GM23248 (cell line): ENCODE measurements around the gene RANBP3L. TPM values are rescaled to one million over a fixed set of nuclear protein-coding genes. Genes with fewer than 3 reads are reported as not detected.

Source experiments
- DNase-seq: peaks from one replicate; pipeline ENCODE4 v3.0.0-alpha.2; 2015
- H2AFZ ChIP-seq: fragments of 200-600 bp; sonication (generic); 2 replicates; pipeline ENCODE4 v1.6.1; 2016; ENCODE audit warnings: antibody characterized with exemption
- H3F3A ChIP-seq: fragments of 200-600 bp; sonication (generic); 2 replicates; pipeline ENCODE4 v1.6.1; 2016; ENCODE audit warnings: mild to moderate bottlenecking, antibody characterized with exemption, mixed run types; ENCODE audit not compliant: insufficient read depth
- H3K27ac ChIP-seq: fragments of 200-600 bp; sonication (generic); 2 replicates; pipeline ENCODE4 v1.5.1; 2016; ENCODE audit warnings: mild to moderate bottlenecking
- H3K27me3 ChIP-seq: fragments of 200-600 bp; sonication (generic); replicated peaks from 2 replicates; pipeline ENCODE4 v1.6.1; 2016; ENCODE audit warnings: mild to moderate bottlenecking; ENCODE audit not compliant: insufficient read depth
- H3K36me3 ChIP-seq: fragments of 200-600 bp; sonication (generic); 2 replicates; pipeline ENCODE4 v1.6.1; 2016; ENCODE audit warnings: low read depth, mild to moderate bottlenecking
- H3K4me1 ChIP-seq: fragments of 200-600 bp; sonication (generic); 2 replicates; pipeline ENCODE4 v1.6.1; 2016; ENCODE audit warnings: mild to moderate bottlenecking; ENCODE audit not compliant: insufficient read depth
- H3K4me2 ChIP-seq: fragments of 200-600 bp; sonication (generic); one replicate; pipeline ENCODE4 v1.6.1; 2016; ENCODE audit warnings: mild to moderate bottlenecking; ENCODE audit not compliant: unreplicated experiment
- H3K4me3 ChIP-seq: fragments of 200-600 bp; sonication (generic); 2 replicates; pipeline ENCODE4 v1.5.1; 2016; ENCODE audit warnings: mild to moderate bottlenecking
- H3K79me2 ChIP-seq: fragments of 200-600 bp; sonication (generic); 2 replicates; pipeline ENCODE4 v1.6.1; 2016; ENCODE audit warnings: mild to moderate bottlenecking; ENCODE audit not compliant: insufficient read depth
- H3K9ac ChIP-seq: fragments of 200-600 bp; sonication (generic); 2 replicates; pipeline ENCODE4 v1.6.1; 2016; ENCODE audit warnings: mild to moderate bottlenecking
- H3K9me2 ChIP-seq: fragments of 200-600 bp; sonication (generic); 2 replicates; pipeline ENCODE4 v1.6.1; 2016; ENCODE audit warnings: mixed run types, mild to moderate bottlenecking, moderate library complexity; ENCODE audit not compliant: insufficient read depth
- H3K9me3 ChIP-seq: fragments of 200-600 bp; sonication (generic); one replicate; pipeline ENCODE4 v1.6.1; 2017; ENCODE audit warnings: low read depth
- H4K20me1 ChIP-seq: fragments of 200-600 bp; sonication (generic); 2 replicates; pipeline ENCODE4 v1.6.0; 2016; ENCODE audit not compliant: insufficient read depth
- EZH2 ChIP-seq: fragments of 200-600 bp; sonication (generic); IDR thresholded peaks from 2 replicates; pipeline ENCODE4 v1.6.1; 2018; ENCODE audit warnings: antibody characterized with exemption, mild to moderate bottlenecking; ENCODE audit not compliant: insufficient read depth, poor library complexity, severe bottlenecking
- EZH2phosphoT487 ChIP-seq: fragments of 200-600 bp; sonication (generic); IDR thresholded peaks from 2 replicates; pipeline ENCODE4 v1.6.1; 2018; ENCODE audit warnings: antibody characterized with exemption, moderate library complexity, mild to moderate bottlenecking, low read depth; ENCODE audit not compliant: insufficient read depth
- WGBS, 2 experiments: methylation state at CpG; one replicate each; pipeline ENCODE4 v1.1.6; 2015 to 2017; ENCODE audit warnings: low lambda C conversion rate in 2 of 2, low coverage in 1 of 2; ENCODE audit errors: missing lambda C conversion rate in 2 of 2; 5-methylcytosine and 5-hydroxymethylcytosine counted together
- in situ Hi-C: fragments of 300-500 bp; cut with MboI; formaldehyde crosslinking; loops from 2 replicates; pipeline ENCODE4 v1.15.0; 2020
- polyA plus RNA-seq: library from polyadenylated mRNA; unstranded; fragments of >200 nt; fragmentation: Nextera tagmentation; extraction: Ambion mirVana; gene quantifications from 2 replicates; pipeline ENCODE4 v1.2.1, GENCODE V29; 2016
- total RNA-seq: library from RNA; depleted of rRNA; stranded (reverse); fragments of >200 nt; shearing (Covaris generic); gene quantifications from 2 replicates; pipeline ENCODE4 v1.2.3, GENCODE V29; 2014

RANBP3L gene
- total and polyA plus RNA-seq, 2 experiments from 2014 or later: not detected

- Histone ChIP-seq H3K36me3 (no peaks in the 10 kb centered on the region), H3K9me2 (no peaks in the 10 kb centered on the region), H3K4me3 (no peak overlapping the region), H2AFZ (no peak overlapping the region), H3K79me2 (peaks cover 17% of the 10 kb centered on the region), H3K4me1 (peaks cover 15% of the 10 kb centered on the region), H4K20me1 (0 out of 2 replicates have a peak, but pooled peaks cover 3% of the 10 kb centered on the region), H3K27ac (no peak overlapping the region), H3K27me3 (no peaks in the 10 kb centered on the region), H3F3A (peaks cover 10% of the 10 kb centered on the region; the same call in 1 of the 2 replicates), H3K4me2 (no peak overlapping the region), H3K9ac (no peak overlapping the region), H3K9me3 (no peaks in the 10 kb centered on the region)
- in situ Hi-C loops: no loop called here
- TF ChIP-seq EZH2 (no peak), EZH2phosphoT487 (no peak)
- 90 to 93% methylated on average over 3 of the region's 3 CpGs for WGBS, 2 experiments
- no peak for DNase-seq
These were observed 57.6 kb downstream of the RANBP3L start for GRCh38 chr5:36244076-36244475.

- 0 out of 2 replicates have a peak, but pooled peaks cover 4% of the 10 kb centered on the region for H4K20me1 ChIP-seq
- WGBS, 2 experiments: 96 to 100% methylated on average over 1 of the region's 1 CpG
- DNase-seq: no peak
- H3K4me1 ChIP-seq: peaks cover 19% of the 10 kb centered on the region
- H2AFZ ChIP-seq: no peak overlapping the region
- no peak for TF ChIP-seq EZH2phosphoT487
- no peak for TF ChIP-seq EZH2
- H3K27ac ChIP-seq: no peak overlapping the region
- H3K4me3 ChIP-seq: no peak overlapping the region
- H3K9me2 ChIP-seq: no peaks in the 10 kb centered on the region
- H3K36me3 ChIP-seq: no peaks in the 10 kb centered on the region
- H3K79me2 ChIP-seq: peaks cover 22% of the 10 kb centered on the region
- no peak overlapping the region for H3K9ac ChIP-seq
- H3F3A ChIP-seq: peaks cover 10% of the 10 kb centered on the region; the same call in 1 of the 2 replicates
- no peaks in the 10 kb centered on the region for H3K27me3 ChIP-seq
- in situ Hi-C loops: no loop called here
- H3K4me2 ChIP-seq: no peak overlapping the region
- no peaks in the 10 kb centered on the region for H3K9me3 ChIP-seq
These were observed 58.0 kb downstream of the RANBP3L start for GRCh38 chr5:36243653-36244052.

GRCh38 chr5:36242534-36243485 is 58.9 kb downstream of the RANBP3L start:
- no peaks in the 10 kb centered on the region for H3K36me3 ChIP-seq
- 0 out of 2 replicates have a peak, but pooled peaks cover 4% of the 10 kb centered on the region for H4K20me1 ChIP-seq
- H3K4me2 ChIP-seq: peak overlapping the region; percentile 92
- H3K4me1 ChIP-seq: peaks cover 24% of the 10 kb centered on the region
- no peak for DNase-seq
- H3F3A ChIP-seq: peaks cover 10% of the 10 kb centered on the region; the same call in 1 of the 2 replicates
- 58 to 60% methylated on average over 23 to 24 of the region's 24 CpGs for WGBS, 2 experiments
- no peaks in the 10 kb centered on the region for H3K9me2 ChIP-seq
- peak overlapping the region; percentile 93 for H3K27ac ChIP-seq
- H2AFZ ChIP-seq: peak overlapping the region; percentile 91
- H3K79me2 ChIP-seq: peaks cover 30% of the 10 kb centered on the region
- no peaks in the 10 kb centered on the region for H3K27me3 ChIP-seq
- no peak for TF ChIP-seq EZH2
- TF ChIP-seq EZH2phosphoT487: no peak
- peak overlapping the region; percentile 81 for H3K4me3 ChIP-seq
- in situ Hi-C loops: no loop called here
- peak overlapping the region; percentile 96 for H3K9ac ChIP-seq
- no peaks in the 10 kb centered on the region for H3K9me3 ChIP-seq

GRCh38 chr5:36241631-36242533 is 59.8 kb downstream of the RANBP3L start, which contains the start of gene NADK2:
NADK2 (minus strand) TSS chr5:36241925; CDS start chr5:36241798, 127 bp downstream.
- Histone ChIP-seq H4K20me1 (0 out of 2 replicates have a peak, but pooled peaks cover 4% of the 10 kb centered on the region), H3K36me3 (no peaks in the 10 kb centered on the region), H3K27me3 (no peaks in the 10 kb centered on the region), H3K27ac (peak within 1 kb of the TSS; percentile 93), H3K4me3 (peak within 1 kb of the TSS; percentile 81), H3K9ac (peak within 1 kb of the TSS; percentile 96), H3K4me2 (peak within 1 kb of the TSS; percentile 96), H3K4me1 (peaks cover 24% of the 10 kb centered on the region), H2AFZ (peak within 1 kb of the TSS; percentile 91), H3K9me2 (no peaks in the 10 kb centered on the region), H3K9me3 (no peaks in the 10 kb centered on the region), H3F3A (peaks cover 10% of the 10 kb centered on the region; the same call in 1 of the 2 replicates), H3K79me2 (peaks cover 39% of the 10 kb centered on the region)
- DNase-seq: peak; percentile 98
- no peak for TF ChIP-seq EZH2phosphoT487
- TF ChIP-seq EZH2: no peak
- 1 to 3% methylated on average over 56 to 68 of the region's 100 CpGs for WGBS, 2 experiments
- in situ Hi-C loops: no loop called here
